ENCODE results near the gene TAGLN2. TPM values are rescaled to one million over a fixed set of nuclear protein-coding genes. Genes with fewer than 3 reads are reported as not detected.

TAGLN2 gene
- total RNA-seq, 1 donor from 2014 or later = 558 TPM

GRCh38 chr1:159944623-159945455 is 19.5 kb upstream of the TAGLN2 start:
- Mint-ChIP-seq H3K27me3 (ENCODE audit: low read depth) (peaks cover 59% of the 10 kb centered on the region), H3K9me3 (no peaks in the 10 kb centered on the region), H3K4me1 (ENCODE audit: low read depth) (peaks cover 2% of the 10 kb centered on the region), H3K36me3 (ENCODE audit: low read depth) (no peaks in the 10 kb centered on the region), H3K4me3 (ENCODE audit: low read depth) (peak overlapping the region; percentile 18), H3K27ac (no peak overlapping the region)
- intact Hi-C loops (cut with micrococcal nuclease) = no loop called here
- no peak for DNase-seq (ENCODE audit: low spot score)

DNA sequence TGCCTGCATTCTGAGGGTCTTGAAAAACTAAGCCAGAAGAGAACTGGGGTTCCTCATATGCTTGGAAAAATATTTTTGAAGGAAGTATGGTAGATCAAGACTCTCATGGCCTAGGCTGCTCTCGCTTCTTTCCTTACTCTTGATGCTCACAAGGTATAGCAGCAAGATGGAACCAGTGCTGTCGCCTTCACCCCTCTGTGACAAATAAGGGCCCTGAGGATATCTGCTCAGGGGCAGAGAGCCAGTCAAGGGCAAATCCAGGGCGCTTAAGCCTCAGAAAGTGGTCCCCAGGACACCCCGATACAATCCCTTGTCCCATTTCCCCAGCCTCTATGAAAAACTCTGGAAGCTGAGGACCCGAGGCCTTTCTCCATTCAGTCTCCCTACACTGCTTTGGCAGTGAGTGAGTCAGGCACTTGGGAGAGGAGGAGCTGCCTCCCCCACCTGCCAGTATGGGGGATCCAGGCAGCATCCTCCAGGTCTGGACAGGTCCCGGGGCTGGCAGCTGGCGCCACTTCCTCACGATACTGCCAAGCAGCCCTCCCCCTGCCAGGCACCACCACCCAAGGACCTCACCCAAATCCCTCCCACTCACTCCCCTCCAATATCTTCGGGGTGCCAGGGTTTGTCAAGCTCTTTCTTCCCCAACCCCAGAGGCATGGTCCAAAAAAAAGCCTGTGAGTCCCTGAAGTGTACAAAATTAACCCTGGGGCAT is 18.8 kb upstream of the TAGLN2 start:
- Mint-ChIP-seq H3K27me3 (ENCODE audit: low read depth) (peaks cover 56% of the 10 kb centered on the region), H3K9me3 (no peaks in the 10 kb centered on the region), H3K36me3 (ENCODE audit: low read depth) (no peaks in the 10 kb centered on the region), H3K4me1 (ENCODE audit: low read depth) (peaks cover 2% of the 10 kb centered on the region), H3K4me3 (ENCODE audit: low read depth) (no peak overlapping the region), H3K27ac (no peak overlapping the region)
- intact Hi-C loops (cut with micrococcal nuclease) = no loop called here
- no peak for DNase-seq (ENCODE audit: low spot score)

DNA sequence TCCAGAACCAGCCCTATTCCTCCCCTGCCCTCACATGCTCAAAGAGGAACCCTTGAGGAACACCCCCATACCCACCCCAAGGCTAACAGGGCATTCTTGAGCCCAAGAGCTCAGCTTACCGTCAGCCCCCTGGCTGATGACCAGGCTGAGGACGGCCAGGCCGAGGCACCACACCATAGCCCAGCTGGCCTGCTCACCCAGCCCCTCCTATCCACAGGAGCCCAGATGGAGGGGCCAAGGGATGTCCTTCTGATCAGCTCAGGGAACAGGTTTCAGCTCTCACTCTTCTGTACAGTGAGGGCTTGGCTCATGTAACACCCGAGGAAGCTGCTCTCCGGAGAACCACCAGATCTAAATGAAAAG is 18.0 kb upstream of the TAGLN2 start:
- no peak overlapping the region for H3K27ac Mint-ChIP-seq
- H3K36me3 Mint-ChIP-seq (ENCODE audit: low read depth) = no peaks in the 10 kb centered on the region
- no peaks in the 10 kb centered on the region for H3K9me3 Mint-ChIP-seq
- peaks cover 58% of the 10 kb centered on the region for H3K27me3 Mint-ChIP-seq (ENCODE audit: low read depth)
- DNase-seq (ENCODE audit: low spot score) = no peak
- no peak overlapping the region for H3K4me3 Mint-ChIP-seq (ENCODE audit: low read depth)
- intact Hi-C loops (cut with micrococcal nuclease) = no loop called here
- peaks cover 8% of the 10 kb centered on the region for H3K4me1 Mint-ChIP-seq (ENCODE audit: low read depth)

- no peak overlapping the region for H3K4me3 Mint-ChIP-seq (ENCODE audit: low read depth)
- no peaks in the 10 kb centered on the region for H3K9me3 Mint-ChIP-seq
- intact Hi-C loops (cut with micrococcal nuclease) = no loop called here
- peaks cover 54% of the 10 kb centered on the region for H3K27me3 Mint-ChIP-seq (ENCODE audit: low read depth)
- no peaks in the 10 kb centered on the region for H3K36me3 Mint-ChIP-seq (ENCODE audit: low read depth)
- H3K27ac Mint-ChIP-seq = no peak overlapping the region
- no peak for DNase-seq (ENCODE audit: low spot score)
- H3K4me1 Mint-ChIP-seq (ENCODE audit: low read depth) = peaks cover 12% of the 10 kb centered on the region
Observed at GRCh38 chr1:159942632-159943277, 17.4 kb upstream of the TAGLN2 start.

GRCh38 chr1:159941591-159942560 is 16.6 kb upstream of the TAGLN2 start:
- no peak overlapping the region for H3K4me3 Mint-ChIP-seq (ENCODE audit: low read depth)
- intact Hi-C loops (cut with micrococcal nuclease) = no loop called here

GRCh38 chr1:159941141-159941540 is 15.8 kb upstream of the TAGLN2 start:
- Mint-ChIP-seq H3K4me1 (ENCODE audit: low read depth) (peaks cover 19% of the 10 kb centered on the region), H3K9me3 (no peaks in the 10 kb centered on the region), H3K36me3 (ENCODE audit: low read depth) (no peaks in the 10 kb centered on the region), H3K4me3 (ENCODE audit: low read depth) (no peak overlapping the region), H3K27me3 (ENCODE audit: low read depth) (peaks cover 42% of the 10 kb centered on the region), H3K27ac (no peak overlapping the region)
- intact Hi-C loops (cut with micrococcal nuclease) = no loop called here
- DNase-seq (ENCODE audit: low spot score) = no peak

More at GRCh38 chr1:159941591-159942560, 16.6 kb upstream of the TAGLN2 start:
- peaks cover 47% of the 10 kb centered on the region for H3K27me3 Mint-ChIP-seq (ENCODE audit: low read depth)
- H3K9me3 Mint-ChIP-seq = no peaks in the 10 kb centered on the region
- peaks cover 17% of the 10 kb centered on the region for H3K4me1 Mint-ChIP-seq (ENCODE audit: low read depth)
- no peaks in the 10 kb centered on the region for H3K36me3 Mint-ChIP-seq (ENCODE audit: low read depth)
- no peak for DNase-seq (ENCODE audit: low spot score)
- no peak overlapping the region for H3K27ac Mint-ChIP-seq

- Mint-ChIP-seq H3K27ac (no peak overlapping the region), H3K27me3 (ENCODE audit: low read depth) (peaks cover 36% of the 10 kb centered on the region), H3K9me3 (no peaks in the 10 kb centered on the region), H3K36me3 (ENCODE audit: low read depth) (no peaks in the 10 kb centered on the region), H3K4me1 (ENCODE audit: low read depth) (peaks cover 16% of the 10 kb centered on the region), H3K4me3 (ENCODE audit: low read depth) (no peak overlapping the region)
- DNase-seq (ENCODE audit: low spot score) = no peak
- intact Hi-C loops (cut with micrococcal nuclease) = no loop called here
Observed at GRCh38 chr1:159940006-159940620, 14.8 kb upstream of the TAGLN2 start.

DNA sequence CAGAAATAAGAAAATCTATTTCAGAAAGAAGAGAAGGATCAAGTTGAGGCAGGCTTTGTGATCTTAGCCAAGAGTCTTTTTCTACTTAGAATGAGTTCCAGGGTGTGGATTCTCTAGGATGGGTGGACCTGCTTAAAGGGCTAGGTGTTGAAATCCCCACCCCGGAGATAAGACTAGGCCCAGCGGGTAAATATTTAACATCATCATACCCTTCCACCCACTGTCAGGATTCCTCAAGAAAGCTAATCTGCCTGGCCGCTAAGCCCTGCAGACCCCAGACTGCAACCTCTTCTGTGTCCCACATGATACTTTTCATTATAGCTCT is 14.3 kb upstream of the TAGLN2 start:
- no peak overlapping the region for H3K27ac Mint-ChIP-seq
- H3K4me3 Mint-ChIP-seq (ENCODE audit: low read depth) = no peak overlapping the region
- H3K36me3 Mint-ChIP-seq (ENCODE audit: low read depth) = no peaks in the 10 kb centered on the region
- H3K9me3 Mint-ChIP-seq = no peaks in the 10 kb centered on the region
- intact Hi-C loops (cut with micrococcal nuclease) = no loop called here
- peaks cover 16% of the 10 kb centered on the region for H3K4me1 Mint-ChIP-seq (ENCODE audit: low read depth)
- DNase-seq (ENCODE audit: low spot score) = no peak
- H3K27me3 Mint-ChIP-seq (ENCODE audit: low read depth) = peaks cover 31% of the 10 kb centered on the region

DNA sequence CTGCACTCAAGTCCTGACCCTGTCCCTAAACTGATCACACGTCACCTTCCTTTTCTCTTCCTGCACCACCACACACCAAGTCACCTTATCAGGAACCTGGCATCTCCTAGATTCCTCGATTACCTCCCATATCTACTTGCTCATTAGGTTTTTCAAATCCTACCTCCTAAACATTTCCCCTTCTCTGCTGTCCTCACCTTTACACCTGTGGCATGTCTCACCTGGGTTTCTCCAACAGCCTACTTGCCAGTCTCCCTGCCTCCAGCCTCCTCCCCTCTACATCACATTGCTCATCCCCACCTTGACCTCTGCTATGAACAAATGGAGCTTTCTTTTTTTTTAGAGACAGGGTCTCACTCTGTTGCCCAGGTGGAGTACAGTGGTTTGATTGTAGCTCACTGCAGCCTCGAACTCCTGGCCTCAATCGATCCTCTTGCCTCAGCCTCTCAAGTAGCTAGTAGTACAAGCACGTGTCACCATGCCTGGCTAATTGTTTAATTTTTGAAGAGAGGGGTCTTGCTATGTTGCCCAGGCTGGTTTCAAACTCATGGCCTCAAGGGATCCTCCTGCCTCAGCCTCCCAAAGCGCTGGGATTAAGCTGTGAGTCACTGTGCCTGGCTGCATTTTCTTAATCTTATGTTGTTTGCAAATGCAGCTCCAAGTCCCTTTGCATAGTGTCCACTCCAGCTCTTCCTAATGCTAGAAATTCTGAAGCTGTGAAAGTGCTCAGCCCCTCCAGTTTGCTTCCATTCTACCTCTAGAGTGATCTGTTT is 13.8 kb upstream of the TAGLN2 start:
- Mint-ChIP-seq H3K4me3 (ENCODE audit: low read depth) (no peak overlapping the region), H3K36me3 (ENCODE audit: low read depth) (no peaks in the 10 kb centered on the region), H3K4me1 (ENCODE audit: low read depth) (peaks cover 16% of the 10 kb centered on the region), H3K27me3 (ENCODE audit: low read depth) (peaks cover 27% of the 10 kb centered on the region), H3K9me3 (no peaks in the 10 kb centered on the region), H3K27ac (no peak overlapping the region)
- DNase-seq (ENCODE audit: low spot score) = no peak
- intact Hi-C loops (cut with micrococcal nuclease) = no loop called here

DNA sequence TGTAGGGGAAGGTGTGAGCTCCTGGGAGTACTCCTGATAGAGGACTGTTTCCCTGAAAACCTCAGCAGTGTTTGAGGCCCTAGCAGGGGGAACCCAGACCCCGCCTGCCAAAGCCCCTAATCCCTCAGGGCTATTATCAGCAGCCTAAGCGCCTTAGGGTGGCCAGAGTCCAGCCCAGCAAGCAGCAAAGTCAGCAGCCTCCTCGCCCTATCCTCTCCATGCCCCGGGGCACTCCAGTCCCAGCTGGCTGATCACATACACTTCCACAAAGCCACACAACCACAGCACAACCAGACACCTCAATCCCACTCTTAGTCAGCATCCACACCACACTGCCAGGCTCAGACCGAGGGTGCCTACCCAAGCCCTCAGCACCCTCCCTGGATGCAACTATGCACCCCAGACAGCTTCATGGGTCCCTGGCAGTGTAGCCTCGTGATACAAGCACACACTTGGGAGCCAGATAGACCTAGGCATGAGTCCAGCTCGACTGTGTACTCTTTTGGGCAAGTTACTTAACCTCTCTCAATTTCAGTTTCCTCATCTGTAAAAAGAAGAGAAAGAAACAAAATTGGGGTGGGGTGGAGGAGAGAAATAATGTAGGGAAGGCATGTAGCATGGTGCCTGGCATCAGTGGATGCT is 13.0 kb upstream of the TAGLN2 start:
- H3K27me3 Mint-ChIP-seq (ENCODE audit: low read depth) = peaks cover 27% of the 10 kb centered on the region
- intact Hi-C loops (cut with micrococcal nuclease) = no loop called here
- no peak for DNase-seq (ENCODE audit: low spot score)
- no peak overlapping the region for H3K4me3 Mint-ChIP-seq (ENCODE audit: low read depth)
- no peak overlapping the region for H3K27ac Mint-ChIP-seq
- no peaks in the 10 kb centered on the region for H3K36me3 Mint-ChIP-seq (ENCODE audit: low read depth)
- H3K9me3 Mint-ChIP-seq = no peaks in the 10 kb centered on the region
- peaks cover 16% of the 10 kb centered on the region for H3K4me1 Mint-ChIP-seq (ENCODE audit: low read depth)

- H3K4me3 Mint-ChIP-seq (ENCODE audit: low read depth) = no peak overlapping the region
- DNase-seq (ENCODE audit: low spot score) = no peak
- no peak overlapping the region for H3K27ac Mint-ChIP-seq
- no peaks in the 10 kb centered on the region for H3K36me3 Mint-ChIP-seq (ENCODE audit: low read depth)
- H3K27me3 Mint-ChIP-seq (ENCODE audit: low read depth) = peaks cover 19% of the 10 kb centered on the region
- no peaks in the 10 kb centered on the region for H3K9me3 Mint-ChIP-seq
- H3K4me1 Mint-ChIP-seq (ENCODE audit: low read depth) = peaks cover 16% of the 10 kb centered on the region
- intact Hi-C loops (cut with micrococcal nuclease) = loop anchor here (2.0 kb wide), 1 partner anchor 148 kb away; no protein-coding TSS in a partner anchor
Observed at GRCh38 chr1:159937054-159937750, 11.9 kb upstream of the TAGLN2 start.

Measured in activated T-helper 2 cell treated with anti-CD3 and anti-CD28 coated beads, Interferon-gamma antibody, Interleukin-2, Interleukin-4, amounts not matched to agents 10 μg/mL and 5 μg/mL and 100 μg/mL, durations not matched to agents 14 hours and 24 hours and 36 hours (primary cell).